DMS 273 treated with DMSO at 0.1 percent for 48 hours (cell line): ENCODE measurements around the gene STOX2.
"Not testable (repeated sequence)": the region's sequence is repeated elsewhere in the genome, so short reads cannot be mapped to it uniquely, and the experiment has no call there.

Experiments
- DNase-seq: peaks from one replicate; lab custom pipeline; 2025; lab: John Stamatoyannopoulos, UW

Gene STOX2

GRCh38 chr4:183935355-183936005 is 30.4 kb downstream of the STOX2 start:
- DNase-seq, result no peak

DNA sequence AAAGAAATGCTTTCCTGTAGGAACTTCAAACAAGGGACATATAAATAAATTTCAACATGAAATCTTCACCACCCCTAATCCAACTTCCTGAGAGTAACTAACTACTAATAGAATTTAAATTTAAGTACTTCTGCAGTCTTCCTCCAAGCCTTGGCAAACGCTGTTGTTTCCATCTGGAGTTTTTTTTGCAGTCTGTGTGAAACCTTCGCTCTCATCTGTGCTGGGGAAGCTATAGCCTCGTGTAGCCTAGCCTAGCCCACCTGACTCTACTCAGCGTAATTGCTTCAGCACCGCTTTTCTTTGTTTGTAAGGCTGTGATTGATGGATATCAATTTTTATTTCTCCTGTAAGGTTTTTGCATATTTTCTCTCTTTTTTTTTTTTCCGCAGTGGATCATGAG is 30.9 kb downstream of the STOX2 start:
- DNase-seq, result no peak

- no peak for DNase-seq
These were observed 31.7 kb downstream of the STOX2 start for GRCh38 chr4:183936574-183937345.

DNA sequence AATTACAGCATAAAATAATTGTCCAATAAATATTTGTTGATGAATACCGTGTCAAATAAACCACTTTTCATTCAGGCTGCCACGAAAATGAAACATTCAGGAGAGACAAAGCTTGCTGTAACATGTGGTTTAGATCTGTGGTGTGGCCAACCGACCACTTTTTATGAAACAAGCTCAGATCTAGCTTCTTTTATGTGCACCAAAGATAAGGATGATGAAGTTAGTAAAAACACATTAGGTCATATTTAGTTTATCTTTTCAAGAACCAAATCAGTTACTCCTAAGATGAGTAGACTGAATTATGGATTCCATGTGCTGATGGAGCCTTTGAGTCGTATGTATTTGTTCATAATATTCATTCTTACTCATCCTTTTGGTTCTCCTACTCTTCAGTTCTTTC is 35.8 kb downstream of the STOX2 start:
- no peak for DNase-seq

GRCh38 chr4:183941964-183942363 is 36.9 kb downstream of the STOX2 start:
- no peak for DNase-seq

DNA sequence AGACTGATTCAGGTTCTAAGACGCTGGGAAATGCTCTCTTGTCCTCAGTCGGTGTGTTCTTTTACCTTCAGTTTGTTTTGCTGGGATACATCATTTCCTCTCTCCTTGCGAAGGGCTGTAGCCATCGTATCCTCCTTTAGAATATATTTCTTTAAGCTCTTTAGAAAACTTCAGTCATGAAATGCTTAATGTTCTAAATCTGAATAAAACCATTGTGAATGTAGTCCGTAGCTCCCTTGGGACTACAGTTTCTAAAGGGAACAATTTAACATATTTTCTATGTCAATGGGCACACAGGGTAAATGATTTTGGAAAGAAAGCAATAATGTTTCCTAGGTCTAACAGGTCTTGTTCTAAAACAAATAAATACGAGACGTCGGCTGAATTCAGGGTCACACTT is 40.6 kb downstream of the STOX2 start:
- DNase-seq, result no peak

DNA sequence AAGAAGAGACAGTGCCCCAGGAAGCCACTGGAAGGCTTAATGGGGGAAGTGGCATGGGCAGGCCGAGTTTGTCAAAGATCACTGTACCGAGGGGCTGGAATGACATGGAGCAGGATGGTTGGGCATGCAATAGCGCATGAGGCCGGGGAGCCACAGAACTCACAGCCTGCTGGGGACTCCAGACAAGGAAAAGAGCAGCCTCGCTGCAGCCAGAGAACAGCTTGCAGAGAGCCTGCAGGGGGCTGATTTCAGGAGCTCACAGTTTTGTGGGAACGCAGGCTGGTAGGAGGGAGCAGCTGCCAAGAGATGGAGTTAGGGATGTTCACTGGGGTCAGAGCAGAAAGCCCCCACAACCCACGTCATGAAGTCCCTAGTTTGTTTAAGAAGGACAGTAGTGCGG is 45.4 kb downstream of the STOX2 start:
- no peak for DNase-seq

- DNase-seq, result not testable (repeated sequence)
These were observed 47.5 kb downstream of the STOX2 start for GRCh38 chr4:183952652-183953051.

DNA sequence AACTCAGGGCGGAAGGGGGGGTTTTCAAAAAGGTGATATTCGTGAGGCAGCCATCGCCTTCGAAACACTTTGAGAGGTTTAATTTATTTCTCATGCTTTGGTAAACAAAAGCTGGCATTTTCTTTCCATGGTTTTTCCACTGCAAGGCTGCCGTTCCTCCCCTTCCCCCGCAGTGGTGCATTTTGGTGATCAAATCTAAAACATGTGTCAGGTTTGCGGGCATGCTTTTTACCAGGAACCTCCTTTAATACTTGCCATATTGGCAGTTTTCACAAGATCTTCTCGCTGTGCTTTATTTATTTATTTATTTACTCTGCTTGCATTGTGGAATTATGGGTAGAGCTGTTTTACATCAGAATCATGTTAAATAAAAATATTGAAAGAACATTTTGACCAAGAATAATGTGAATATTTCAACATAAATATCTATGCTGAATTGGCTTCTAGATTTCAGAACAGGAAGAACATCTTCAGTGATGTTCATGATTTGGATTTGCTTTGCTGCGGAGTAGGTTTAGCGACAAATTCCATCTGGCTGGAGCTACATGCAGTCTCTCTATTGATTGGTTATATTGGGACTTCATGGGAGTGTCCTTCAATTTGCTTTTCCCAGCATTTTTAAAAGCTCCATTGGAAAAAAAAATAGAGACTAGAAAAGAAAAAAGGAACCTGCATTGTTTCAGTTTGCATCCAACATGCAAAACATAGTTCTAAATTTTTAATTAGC is 54.4 kb downstream of the STOX2 start:
- DNase-seq, result no peak

DNA sequence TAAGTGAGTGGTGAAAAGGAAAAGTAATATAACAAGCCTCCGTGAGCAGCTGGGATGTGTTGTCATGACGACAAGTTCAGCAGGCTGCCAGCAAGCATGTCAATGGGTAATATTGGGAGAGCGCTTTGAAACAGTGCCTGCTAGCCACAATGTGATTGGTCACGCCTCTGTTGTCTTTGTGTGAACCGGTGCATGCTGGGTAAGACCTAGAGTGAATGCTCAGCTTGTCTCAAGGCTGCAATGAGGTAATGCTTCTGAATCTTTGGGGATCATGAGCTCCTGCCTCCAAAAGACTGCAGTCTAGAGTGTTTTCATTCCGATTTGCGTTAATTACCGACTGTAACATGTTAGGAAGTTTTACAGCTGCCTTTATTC is 54.9 kb downstream of the STOX2 start:
- peak; percentile 70 for DNase-seq

DNA sequence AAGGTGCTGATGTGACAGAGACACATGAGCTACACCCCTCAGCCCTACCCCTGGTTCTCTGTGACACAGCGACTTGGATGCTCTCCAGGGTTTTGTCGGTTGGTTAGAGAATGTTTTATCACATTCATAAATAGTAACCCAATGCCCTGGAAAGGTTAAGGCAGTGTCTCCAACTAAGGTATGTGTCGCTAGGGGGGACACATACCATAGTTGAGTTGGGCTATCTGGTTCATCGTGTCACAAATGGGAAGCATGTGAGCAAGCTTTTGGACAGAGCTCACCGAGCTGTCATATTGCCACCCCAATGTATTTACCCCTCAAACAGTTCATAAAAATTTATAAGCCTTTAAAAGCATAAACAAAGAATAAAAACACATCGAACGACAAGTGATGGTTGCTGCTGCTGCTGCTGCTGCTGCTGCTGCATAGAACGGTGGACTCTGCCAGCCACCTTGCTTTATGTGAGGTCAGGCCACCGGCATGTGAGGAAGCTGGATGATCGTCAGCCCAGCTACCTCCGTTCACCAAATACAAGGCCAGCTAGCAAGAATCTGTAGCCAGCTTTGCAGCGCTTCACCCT is 55.9 kb downstream of the STOX2 start:
- DNase-seq, result no peak

GRCh38 chr4:183961795-183962194 is 56.7 kb downstream of the STOX2 start:
- DNase-seq, result no peak

DNA sequence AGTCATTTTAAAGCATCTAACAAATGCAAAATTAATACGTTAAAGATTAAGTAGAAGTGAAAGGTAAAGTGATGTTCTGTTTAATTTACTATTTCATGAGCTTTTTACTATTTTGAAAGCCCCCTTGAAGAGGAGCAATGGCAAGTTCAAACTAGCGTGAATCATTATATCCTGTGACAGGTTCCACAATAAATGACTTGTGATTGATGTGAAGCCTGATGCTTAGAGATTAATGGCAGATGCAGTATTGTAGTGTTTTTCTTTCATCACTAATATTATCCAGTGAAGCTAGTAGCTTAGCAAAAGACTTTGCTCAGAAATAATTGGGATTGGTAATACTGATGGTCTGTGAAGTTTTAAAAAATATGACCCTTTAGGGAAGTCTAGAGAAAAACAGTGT is 57.3 kb downstream of the STOX2 start:
- no peak for DNase-seq

DNA sequence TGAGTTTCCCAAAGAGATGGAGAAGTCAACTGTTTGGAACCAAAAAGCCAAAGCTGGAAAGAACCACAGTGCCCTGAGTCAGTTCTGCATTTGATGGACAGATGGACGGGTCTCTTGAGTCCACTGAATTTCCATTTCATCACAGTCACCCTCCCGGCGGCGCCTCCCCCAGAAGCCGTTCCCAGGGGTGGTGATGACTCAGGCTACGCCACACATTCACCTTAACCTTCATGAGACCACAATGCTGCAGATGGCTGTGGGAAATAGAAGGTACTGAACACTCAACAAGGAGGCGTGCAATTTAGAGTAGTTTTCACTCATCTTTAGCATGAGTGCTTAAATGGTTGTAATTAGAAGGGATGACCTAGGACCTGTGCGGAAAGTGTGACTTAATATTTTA is 61.3 kb downstream of the STOX2 start:
- DNase-seq, result no peak

DNA sequence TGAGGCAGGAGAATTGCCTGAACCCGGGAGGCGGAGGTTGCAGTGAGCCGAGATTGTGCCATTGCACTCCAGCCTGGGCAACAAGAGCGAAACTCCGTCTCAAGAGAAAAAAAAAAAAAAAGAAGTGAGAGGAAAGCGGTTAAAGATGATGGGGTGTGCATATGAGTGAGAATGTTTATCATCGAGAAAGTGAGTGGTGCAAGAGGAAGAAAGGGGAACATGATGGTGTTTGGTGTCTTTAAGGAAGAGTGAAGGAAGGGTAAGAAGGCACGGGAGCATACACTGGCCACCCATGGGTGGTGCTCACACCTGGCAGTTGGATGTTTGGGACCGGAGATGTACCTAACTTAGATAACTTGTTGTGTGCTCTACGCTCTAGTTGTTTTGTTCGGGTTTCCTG is 62.2 kb downstream of the STOX2 start:
- DNase-seq, result no peak

DNA sequence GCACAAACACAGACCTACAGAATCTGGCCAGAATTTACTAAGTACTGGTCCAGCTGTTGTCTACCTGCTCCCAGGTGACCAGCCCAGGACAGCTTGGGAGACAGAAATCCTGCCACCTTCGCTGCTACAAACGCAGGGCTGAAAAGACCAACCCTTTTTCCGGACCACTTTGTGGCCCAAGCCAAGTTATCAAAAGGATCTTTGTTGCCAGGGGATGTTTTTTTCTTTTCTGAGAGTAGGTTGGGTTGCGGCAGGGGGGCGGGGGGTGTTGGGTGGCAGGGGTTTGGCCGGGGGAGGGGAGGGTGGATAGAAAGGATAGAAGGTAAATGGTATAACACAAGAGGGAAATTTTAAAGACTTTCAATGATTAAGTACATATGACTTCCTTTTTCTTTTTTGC is 63.4 kb downstream of the STOX2 start:
- DNase-seq, result no peak

- DNase-seq, result no peak
These were observed 63.8 kb downstream of the STOX2 start for GRCh38 chr4:183968931-183969330.

DNA sequence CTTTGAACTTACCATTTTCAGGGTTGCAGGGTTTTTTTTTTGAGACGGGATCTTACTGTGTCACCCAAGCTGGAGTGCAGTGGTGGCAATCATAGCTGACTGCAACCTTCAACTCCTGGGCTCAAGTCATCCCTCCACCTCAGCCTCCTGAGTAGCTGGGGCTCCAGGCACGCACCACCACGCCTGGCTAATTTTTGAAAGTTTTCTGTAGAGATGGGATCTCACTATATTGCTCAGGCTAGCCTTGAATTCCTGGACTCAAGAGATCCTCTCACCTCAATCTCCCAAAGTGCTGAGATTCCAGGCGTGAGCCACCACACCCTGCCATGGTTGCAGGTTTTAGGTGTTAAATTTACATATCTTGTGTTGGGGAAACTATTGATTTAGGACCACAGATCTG is 64.5 kb downstream of the STOX2 start:
- DNase-seq, result no peak

- no peak for DNase-seq
These were observed 66.9 kb downstream of the STOX2 start for GRCh38 chr4:183971929-183972490.

DNA sequence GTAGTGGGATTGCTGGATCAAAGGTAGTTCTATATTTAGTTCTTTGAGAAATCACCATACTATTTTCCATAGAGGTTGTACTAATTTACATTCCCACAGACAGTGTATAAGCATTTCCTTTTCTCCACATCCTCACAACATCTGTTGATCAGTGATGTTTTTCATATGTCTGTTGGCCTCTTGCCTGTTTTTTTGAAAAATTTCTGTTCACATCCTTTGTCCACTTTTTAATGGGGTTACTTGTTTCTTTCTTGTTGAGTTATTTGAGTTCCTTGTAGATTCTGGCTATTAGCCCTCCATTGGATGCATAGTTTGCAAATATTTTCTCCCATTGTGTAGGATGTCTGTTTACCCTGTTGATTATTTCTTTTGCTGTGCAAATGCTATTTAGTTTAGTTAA is 72.6 kb downstream of the STOX2 start:
- no peak for DNase-seq

DNA sequence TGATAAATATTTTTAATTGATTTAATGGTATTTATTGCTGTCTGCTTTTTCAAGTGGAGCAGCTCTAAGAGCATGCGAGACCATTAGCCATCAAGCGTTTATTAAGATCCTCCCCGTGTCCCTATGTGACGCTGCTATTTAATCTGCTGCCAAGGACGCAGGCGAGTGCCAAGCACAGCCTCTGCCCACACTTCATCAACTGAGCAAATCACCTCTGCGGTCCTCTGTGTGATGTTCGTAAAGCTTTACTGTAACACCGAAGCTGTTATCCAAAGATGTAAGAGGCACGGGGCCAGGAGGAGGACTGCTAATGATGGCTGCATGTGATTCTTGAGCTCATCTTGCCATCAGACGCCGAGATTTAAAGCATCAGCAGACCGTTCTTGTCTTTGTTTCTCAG is 79.5 kb downstream of the STOX2 start:
- DNase-seq, result no peak

- no peak for DNase-seq
These were observed 80.7 kb downstream of the STOX2 start for GRCh38 chr4:183985786-183986185.
